ENCODE data around the gene LRRC43. TPM values are rescaled to one million over a fixed set of nuclear protein-coding genes. Genes with fewer than 3 reads are reported as not detected.

The LRRC43 gene
- total and polyA plus RNA-seq, 2 of the 4 experiments (the other 2 are of a cell fraction) = 0.26 to 0.36 TPM

DNA sequence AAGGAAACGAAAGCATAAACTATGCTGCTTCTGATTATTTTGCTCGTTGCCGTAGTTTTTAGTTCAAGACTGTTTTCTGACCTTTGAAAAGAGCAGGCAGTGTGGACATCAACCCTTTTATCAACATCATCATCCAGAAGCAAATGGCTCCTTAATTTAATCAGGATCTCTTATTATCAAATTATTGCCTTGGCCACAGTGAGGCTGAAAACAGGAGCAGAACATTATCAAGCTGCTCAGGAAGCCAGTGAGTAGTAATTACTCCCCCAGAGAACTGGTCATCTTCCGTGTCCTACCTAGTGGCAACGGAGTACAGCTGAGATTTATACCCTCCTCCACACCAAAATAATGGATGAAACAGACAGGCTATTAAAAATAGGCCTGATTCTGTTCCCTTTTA lies 45.2 kb downstream of the LRRC43 start:
- Histone ChIP-seq H3K14ac (replicated peaks; ENCODE audit: low read depth, low read length) (no peak overlapping the region), H3K9me3 (ENCODE audit: control insufficient read depth, insufficient read depth, low read length) (no peaks in the 10 kb centered on the region), H3K79me1 (ENCODE audit: low read depth in 1 of 2, low read length in 2 of 2) (peaks cover 10 to 16% of the 10 kb centered on the region in 2 experiments), H2AK5ac (ENCODE audit: low read depth, low read length) (no peak overlapping the region), H3K23ac (ENCODE audit: low read depth, low read length) (no peak overlapping the region), H3K4me1 (ENCODE audit: control insufficient read depth, insufficient read depth, low read length) (peaks cover 10% of the 10 kb centered on the region), H3K27me3 (ENCODE audit: control insufficient read depth, insufficient read depth, low read length) (no peaks in the 10 kb centered on the region), H4K8ac (ENCODE audit: low read depth in 2 of 2, low read length in 2 of 2) (no peak overlapping the region), H2AK9ac (replicated peaks; ENCODE audit: low read depth, low read length, poor library complexity) (no peak overlapping the region), H3K18ac (ENCODE audit: low read depth, low read length) (no peak overlapping the region), H3K27ac (ENCODE audit: insufficient read depth, low read length) (no peak overlapping the region), H3K9me1 (ENCODE audit: insufficient read depth, low read length) (peaks cover 11% of the 10 kb centered on the region; the same call in 1 of the 2 replicates), H2AFZ (replicated peaks; ENCODE audit: low read length, poor library complexity) (no peak overlapping the region), H3K4ac (ENCODE audit: low read depth, low read length) (no peak overlapping the region), H3K4me3 (ENCODE audit: insufficient read depth, low read depth, low read length) (no peak overlapping the region), H2BK5ac (ENCODE audit: low read depth, low read length, poor library complexity, severe bottlenecking) (no peak overlapping the region), H3K36me3 (ENCODE audit: control insufficient read depth, insufficient read depth, low read length) (peaks cover 16% of the 10 kb centered on the region), H4K91ac (ENCODE audit: insufficient read depth, low read depth, low read length) (no peak overlapping the region), H2BK120ac (ENCODE audit: low read depth, low read length) (no peak overlapping the region), H3K9ac (ENCODE audit: low read depth, low read length) (no peak overlapping the region), H2BK20ac (ENCODE audit: low read depth, low read length) (no peak overlapping the region), H4K20me1 (ENCODE audit: insufficient read depth, low read length) (peaks cover 11% of the 10 kb centered on the region), H3K56ac (ENCODE audit: extremely low read depth, insufficient read depth, low read length) (no peak overlapping the region), H3K4me2 (ENCODE audit: low read depth, low read length) (no peak overlapping the region), H4K5ac (ENCODE audit: low read depth, low read length) (no peak overlapping the region), H2BK15ac (ENCODE audit: low read depth, low read length) (no peak overlapping the region)
- ChIA-PET POLR2A (ENCODE audit: unreplicated experiment) (no interaction called here), CTCF (no interaction called here)
- ATAC-seq (ENCODE audit: low read depth) (no peak), DNase-seq (no peak)
- dilution Hi-C loops (cut with HindIII; ENCODE audit: low sequenced_read_pairs, unreplicated experiment) = no loop called here
- BruUV-seq (replicated peaks) = no TSS peak
- intact Hi-C loops (cut with micrococcal nuclease) = no loop called here
- TF ChIP-seq BHLHE40 (IDR thresholded peaks at IDR 0.05; ENCODE audit: low read depth, low read length) = no peak
- WGBS, 2 experiments (ENCODE audit: extremely low coverage in 2 of 2, insufficient read length in 1 of 2) = 92% methylated on average over 2 of the region's 5 CpGs; no CpG with 5 or more reads in 1 of the 2 experiments
- in situ Hi-C loops (cut with MboI; ENCODE audit: low sequenced_read_pairs) = no loop called here

Data from IMR-90 (cell line).